HG03060 (cell line): ENCODE results near the gene NDRG2.

Source experiments
- ATAC-seq: cut with Tn5 transposase; IDR thresholded peaks from one replicate; pipeline ENCODE4 v1.9.1; 2021; ENCODE audit warnings: low read depth, moderate number of reproducible peaks; ENCODE audit not compliant: unreplicated experiment

NDRG2 gene

GRCh38 chr14:21024585-21025370, at the start of gene NDRG2:
Gene NDRG2, minus strand, starts transcription at chr14:21025061. Its CDS starts 1,746 bp downstream, at chr14:21023315.
- no peak for ATAC-seq

- ATAC-seq = no peak
These were observed 49.1 kb upstream of the NDRG2 start for GRCh38 chr14:21073921-21074320.

- no peak for ATAC-seq
These were observed 48.0 kb upstream of the NDRG2 start for GRCh38 chr14:21072781-21073339.

GRCh38 chr14:21072031-21072473, 47.2 kb upstream of the NDRG2 start:
- ATAC-seq = no peak

- ATAC-seq = no peak
These were observed 46.6 kb upstream of the NDRG2 start for GRCh38 chr14:21071225-21072030.

GRCh38 chr14:21070610-21071224, 45.9 kb upstream of the NDRG2 start:
- no peak for ATAC-seq

- ATAC-seq = no peak
These were observed 45.3 kb upstream of the NDRG2 start, which contains the start of gene ARHGEF40 for GRCh38 chr14:21070083-21070609. Gene ARHGEF40, plus strand, starts transcription at chr14:21070304. Its CDS starts 93 bp downstream, at chr14:21070397.

GRCh38 chr14:21069388-21070082, 44.7 kb upstream of the NDRG2 start:
- no peak for ATAC-seq

GRCh38 chr14:21068521-21069387, 43.9 kb upstream of the NDRG2 start:
- ATAC-seq = no peak

- no peak for ATAC-seq
These were observed 42.1 kb upstream of the NDRG2 start for GRCh38 chr14:21066882-21067502.

- ATAC-seq = no peak
These were observed 38.6 kb upstream of the NDRG2 start for GRCh38 chr14:21063479-21063878.

- ATAC-seq = no peak
These were observed 36.4 kb upstream of the NDRG2 start for GRCh38 chr14:21061347-21061668.

GRCh38 chr14:21060614-21061346, 35.9 kb upstream of the NDRG2 start:
- no peak for ATAC-seq

- no peak for ATAC-seq
These were observed 35.2 kb upstream of the NDRG2 start for GRCh38 chr14:21059842-21060613.

GRCh38 chr14:21058903-21059302, 34.0 kb upstream of the NDRG2 start:
- ATAC-seq = no peak

- ATAC-seq = no peak
These were observed 33.2 kb upstream of the NDRG2 start, which contains the start of gene RNASE8 for GRCh38 chr14:21057803-21058675. Gene RNASE8, plus strand, starts transcription at chr14:21057822. Its CDS starts 71 bp downstream, at chr14:21057893.
